GM12891 (cell line): Measurements from ENCODE around the gene GPR42.

ENCODE experiments used
- POLR2A ChIP-seq: IDR thresholded peaks from 2 replicates; pipeline ENCODE4 v1.6.1; 2011; ENCODE audit warnings: low read depth, low read length, control low read depth
- POLR2AphosphoS5 ChIP-seq: IDR thresholded peaks from 2 replicates; pipeline ENCODE4 v1.6.1; 2011; ENCODE audit warnings: low read depth, low read length, control low read depth
- POU2F2 ChIP-seq: IDR thresholded peaks from 2 replicates; pipeline ENCODE4 v1.6.1; 2011; ENCODE audit warnings: low read depth, mild to moderate bottlenecking, control low read depth, low read length, moderate library complexity
- TAF1 ChIP-seq: IDR thresholded peaks from 2 replicates; pipeline ENCODE4 v1.6.1; 2011; ENCODE audit warnings: low read depth, low read length, control low read depth

- TF ChIP-seq POLR2A (no peak), POLR2AphosphoS5 (no peak), TAF1 (no peak), POU2F2 (no peak)
These were observed 7.8 kb upstream of the GPR42 start for GRCh38 chr19:35363001-35363590.
